Gastroesophageal sphincter (tissue), 3 donors: ENCODE measurements around the gene SLC51B.

ENCODE experiments used
- CTCF ChIP-seq, 4 experiments: fragments of 200-600 bp in 2 of 4; fragments of 450-650 bp in 2 of 4; sonication (generic) in 1 of 4; IDR thresholded peaks; one replicate each; pipeline ENCODE4 v1.5.1; 2017 to 2019; ENCODE audit warnings: antibody characterized with exemption in 4 of 4, mild to moderate bottlenecking in 2 of 4, moderate library complexity in 2 of 4
- POLR2A ChIP-seq, 2 donors: fragments of 450-650 bp; IDR thresholded peaks; one replicate each; pipeline ENCODE4 v1.6.1; 2017; ENCODE audit warnings: antibody characterized with exemption in 2 of 2, mild to moderate bottlenecking in 2 of 2, moderate library complexity in 1 of 2
- POLR2AphosphoS5 ChIP-seq: sonication (generic); formaldehyde crosslinking; IDR thresholded peaks from one replicate; pipeline ENCODE4 v1.6.1; 2017; ENCODE audit warnings: antibody characterized with exemption

DNA sequence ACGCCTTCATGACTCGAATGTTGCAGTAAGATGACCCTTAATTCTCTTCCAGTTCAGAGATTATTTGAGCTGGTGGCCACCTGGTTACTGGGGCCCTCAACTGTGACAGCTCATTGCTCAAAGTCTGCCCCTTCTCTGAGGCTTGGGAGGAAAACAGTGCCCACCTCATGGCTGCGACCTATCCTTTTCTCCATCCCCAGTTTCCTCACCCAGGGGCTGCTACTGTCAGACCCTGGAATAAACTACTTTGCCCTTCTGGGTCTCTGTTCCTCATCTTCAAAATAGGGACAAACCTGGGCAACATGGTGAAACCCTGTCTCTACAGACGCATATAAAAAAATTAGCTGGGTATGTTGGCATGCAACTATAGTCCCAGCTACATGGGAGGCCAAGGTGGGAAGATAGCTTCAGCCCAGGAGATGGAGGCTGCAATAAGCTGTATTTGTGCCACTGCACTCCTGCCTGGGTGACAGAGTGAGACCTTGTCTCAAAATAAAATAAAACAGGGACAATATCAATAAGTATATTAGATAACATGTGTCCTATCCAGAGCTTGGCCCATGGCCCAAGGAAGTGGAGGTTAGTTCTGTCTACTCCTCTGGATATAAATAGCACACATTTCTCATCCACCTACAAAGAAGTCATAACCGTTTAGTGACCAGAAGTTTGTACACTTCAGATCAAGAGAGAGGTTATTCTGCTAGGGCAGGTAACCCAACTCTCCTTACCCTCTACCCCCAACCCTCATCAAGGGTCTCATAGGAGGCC is 24.8 kb downstream of the SLC51B start:
- TF ChIP-seq CTCF (IDR thresholded peaks at IDR 0.05) (no peak), POLR2AphosphoS5 (no peak), POLR2A (IDR thresholded peaks at IDR 0.05) (no peak)
